A673 (cell line): Measurements from ENCODE around the gene DPYD. TPM values are rescaled to one million over a fixed set of nuclear protein-coding genes. Genes with fewer than 3 reads are reported as not detected.

Source experiments
- BruUV-seq: library from RNA; stranded (reverse); fragments of 400-500 nt; replicated peaks from 2 replicates; lab custom pipeline; 2021; lab: Mats Ljungman, UMichigan
- CTCF ChIA-PET: fragments of 300-600 bp; sonication (Branson Sonifier 250); formaldehyde crosslinking; loops from one replicate; lab custom pipeline; 2022; ENCODE audit warnings: antibody characterized with exemption; lab: Charles Lee
- POLR2A ChIA-PET: fragments of 300-600 bp; sonication (Branson Sonifier 250); formaldehyde crosslinking; loops from one replicate; lab custom pipeline; 2022; ENCODE audit warnings: antibody characterized with exemption; ENCODE audit not compliant: low non-redundant PET; lab: Charles Lee
- DNase-seq: peaks from one replicate; pipeline ENCODE4 v3.0.0-alpha.2; 2015; ENCODE audit warnings: low spot score
- H3K27ac ChIP-seq: fragments of 200-600 bp; sonication (generic); 2 replicates; pipeline ENCODE4 v1.5.1; 2016; ENCODE audit warnings: mixed run types, low read depth, mild to moderate bottlenecking, mixed read lengths, antibody characterized with exemption, low read length; ENCODE audit not compliant: poor library complexity, severe bottlenecking
- H3K27me3 ChIP-seq: fragments of 200-600 bp; sonication (generic); replicated peaks from 2 replicates; pipeline ENCODE4 v1.6.1; 2017; ENCODE audit warnings: mixed run types, low read depth, mild to moderate bottlenecking, mixed read lengths, antibody characterized with exemption, low read length; ENCODE audit not compliant: insufficient read depth, poor library complexity
- H3K36me3 ChIP-seq: fragments of 200-600 bp; sonication (generic); 2 replicates; pipeline ENCODE4 v1.6.1; 2016; ENCODE audit warnings: mixed run types, mild to moderate bottlenecking, mixed read lengths, antibody characterized with exemption, low read length; ENCODE audit not compliant: insufficient read depth, poor library complexity, severe bottlenecking
- H3K4me1 ChIP-seq: fragments of 200-600 bp; sonication (generic); 2 replicates; pipeline ENCODE4 v1.6.1; 2017; ENCODE audit warnings: mixed run types, mild to moderate bottlenecking, mixed read lengths, antibody characterized with exemption, low read length; ENCODE audit not compliant: insufficient read depth, poor library complexity, severe bottlenecking
- H3K4me3 ChIP-seq: fragments of 200-600 bp; sonication (generic); 2 replicates; pipeline ENCODE4 v1.5.1; 2016; ENCODE audit warnings: low read depth, mixed run types, mild to moderate bottlenecking, mixed read lengths, low read length; ENCODE audit not compliant: poor library complexity, severe bottlenecking
- H3K9me3 ChIP-seq: fragments of 200-600 bp; sonication (generic); 2 replicates; pipeline ENCODE4 v1.6.1; 2016; ENCODE audit warnings: mixed run types, low read depth, mild to moderate bottlenecking, mixed read lengths, antibody characterized with exemption, low read length; ENCODE audit not compliant: poor library complexity, severe bottlenecking
- CTCF ChIP-seq: fragments of 300-800, 200-600 bp; sonication (generic); conservative IDR thresholded peaks from 2 replicates; pipeline ENCODE4 v1.5.1; 2017; ENCODE audit warnings: low read depth, mild to moderate bottlenecking, antibody characterized with exemption, low read length, moderate library complexity, mixed read lengths
- EZH2 ChIP-seq: fragments of 200-600 bp; sonication (generic); IDR thresholded peaks from 2 replicates; pipeline ENCODE4 v1.6.1; 2017; ENCODE audit warnings: borderline replicate concordance, low read depth, mild to moderate bottlenecking, mixed read lengths, antibody characterized with exemption, low read length; ENCODE audit not compliant: poor library complexity, severe bottlenecking
- intact Hi-C: fragments of 100-400 bp; cut with micrococcal nuclease; formaldehyde crosslinking; loops from one replicate; pipeline ENCODE4 v1.10.0; 2022; ENCODE audit not compliant: unreplicated experiment
- total RNA-seq: library from RNA; stranded (reverse); gene quantifications from 2 replicates; pipeline ENCODE4 v1.2.3, GENCODE V29; 2021

The DPYD gene
- total RNA-seq, 1 experiment from 2014 or later, result 13.4 TPM

GRCh38 chr1:97392701-97393100 is 528.1 kb downstream of the DPYD start:
- CTCF ChIA-PET, result interaction anchor here (0.7 kb wide), 1 partner anchor 60 kb away, joined by 4 read pairs; no protein-coding TSS in a partner anchor
- POLR2A ChIA-PET, result no interaction called here
- Histone ChIP-seq H3K4me3 (no peak overlapping the region), H3K27me3 (no peaks in the 10 kb centered on the region), H3K27ac (no peak overlapping the region), H3K9me3 (no peaks in the 10 kb centered on the region), H3K36me3 (no peaks in the 10 kb centered on the region), H3K4me1 (no peaks in the 10 kb centered on the region)
- DNase-seq, result no peak
- no TSS peak for BruUV-seq
- intact Hi-C loops, result no loop called here
- TF ChIP-seq EZH2, result no peak
- TF ChIP-seq CTCF, result no peak

GRCh38 chr1:97385536-97386277 is 535.1 kb downstream of the DPYD start:
- TF ChIP-seq EZH2 (no peak), CTCF (no peak)
- DNase-seq, result no peak
- CTCF ChIA-PET, result no interaction called here
- H3K4me1 ChIP-seq, result peaks cover 6% of the 10 kb centered on the region
- H3K4me3 ChIP-seq, result no peak overlapping the region
- no peak overlapping the region for H3K27ac ChIP-seq
- intact Hi-C loops, result no loop called here
- POLR2A ChIA-PET, result no interaction called here
- BruUV-seq, result no TSS peak
- H3K27me3 ChIP-seq, result no peaks in the 10 kb centered on the region
- H3K9me3 ChIP-seq, result no peaks in the 10 kb centered on the region
- no peaks in the 10 kb centered on the region for H3K36me3 ChIP-seq

- no TSS peak for BruUV-seq
- Histone ChIP-seq H3K9me3 (no peaks in the 10 kb centered on the region), H3K36me3 (no peaks in the 10 kb centered on the region), H3K27ac (no peak overlapping the region), H3K4me3 (no peak overlapping the region), H3K27me3 (no peaks in the 10 kb centered on the region), H3K4me1 (peaks cover 9% of the 10 kb centered on the region)
- intact Hi-C loops, result no loop called here
- TF ChIP-seq EZH2 (no peak), CTCF (no peak)
- ChIA-PET POLR2A (interaction anchor here (0.6 kb wide), 1 partner anchor 142 kb away, joined by 7 read pairs; no protein-coding TSS in a partner anchor), CTCF (no interaction called here)
- DNase-seq, result peak; percentile 14
Measured at GRCh38 chr1:97384294-97384968, 536.4 kb downstream of the DPYD start.
